SK-N-SH treated with all-trans-retinoic acid at 6 μM for 48 hours (cell line): ENCODE results near the gene PYGM.

ENCODE experiments used
- BACH2 ChIP-seq: fragments of 250-450 bp; sonication (Bioruptor Pico); IDR thresholded peaks from 2 replicates; pipeline ENCODE4 v1.9.0; 2021; ENCODE audit warnings: mild to moderate bottlenecking, borderline replicate concordance
- CSRNP3 ChIP-seq: fragments of 250-450 bp; sonication (Bioruptor Pico); IDR thresholded peaks from 2 replicates; pipeline ENCODE4 v1.5.1; 2021; ENCODE audit warnings: mild to moderate bottlenecking, moderate library complexity
- TCF4 ChIP-seq: fragments of 250-450 bp; sonication (Bioruptor Pico); IDR thresholded peaks from 2 replicates; pipeline ENCODE4 v1.8.0; 2021; ENCODE audit warnings: mild to moderate bottlenecking, moderate library complexity, borderline replicate concordance
- ZNF8 ChIP-seq: fragments of 450-650 bp; formaldehyde crosslinking; IDR thresholded peaks from 2 replicates; pipeline ENCODE4 v1.5.0; 2020; ENCODE audit warnings: mild to moderate bottlenecking, moderate library complexity

- TF ChIP-seq BACH2 (CRISPR knock-in tag) (no peak), ZNF8 (no peak), TCF4 (no peak), CSRNP3 (no peak)
Measured at GRCh38 chr11:64731601-64732000, 28.2 kb downstream of the PYGM start.
